NCI-H1930 (cell line): ENCODE results near the gene PLCB2.

Source experiments
- DNase-seq, 2 experiments: peaks; one replicate each; lab custom pipeline; 2025; lab: John Stamatoyannopoulos, UW

PLCB2 gene

GRCh38 chr15:40249477-40250303 is 58.0 kb downstream of the PLCB2 start:
- DNase-seq = no peak

- DNase-seq = no peak
Measured at GRCh38 chr15:40248006-40248783, 59.5 kb downstream of the PLCB2 start.

DNA sequence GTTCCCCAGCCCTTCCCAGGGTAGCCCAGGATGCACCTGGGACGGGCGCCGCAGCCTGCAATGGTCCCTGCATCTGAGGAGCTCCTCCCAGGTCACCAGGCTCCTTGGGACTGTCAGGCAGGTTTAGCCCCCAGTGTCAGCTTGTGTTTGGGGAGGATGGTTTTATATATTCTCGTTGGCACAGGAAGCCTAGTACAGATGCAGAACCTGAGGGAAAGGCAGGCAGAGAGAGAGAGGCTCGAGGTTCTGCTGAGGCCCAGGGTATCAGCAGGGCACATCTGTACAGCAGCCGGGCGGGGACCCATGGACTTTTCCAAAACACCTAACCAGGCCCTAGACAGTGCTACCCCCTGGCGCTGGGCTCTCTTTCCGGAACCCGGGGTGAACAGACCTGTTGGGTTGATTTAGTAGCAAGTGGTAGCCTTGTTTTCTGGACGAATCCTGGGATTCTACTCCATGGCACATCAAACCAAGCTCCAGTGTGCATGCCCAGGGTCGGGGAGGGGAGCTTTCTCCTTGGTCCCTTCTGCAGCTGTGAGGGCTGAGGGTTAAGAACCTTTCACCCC is 60.2 kb downstream of the PLCB2 start:
- no peak for DNase-seq

GRCh38 chr15:40246496-40247280 is 61.0 kb downstream of the PLCB2 start:
- DNase-seq = no peak

DNA sequence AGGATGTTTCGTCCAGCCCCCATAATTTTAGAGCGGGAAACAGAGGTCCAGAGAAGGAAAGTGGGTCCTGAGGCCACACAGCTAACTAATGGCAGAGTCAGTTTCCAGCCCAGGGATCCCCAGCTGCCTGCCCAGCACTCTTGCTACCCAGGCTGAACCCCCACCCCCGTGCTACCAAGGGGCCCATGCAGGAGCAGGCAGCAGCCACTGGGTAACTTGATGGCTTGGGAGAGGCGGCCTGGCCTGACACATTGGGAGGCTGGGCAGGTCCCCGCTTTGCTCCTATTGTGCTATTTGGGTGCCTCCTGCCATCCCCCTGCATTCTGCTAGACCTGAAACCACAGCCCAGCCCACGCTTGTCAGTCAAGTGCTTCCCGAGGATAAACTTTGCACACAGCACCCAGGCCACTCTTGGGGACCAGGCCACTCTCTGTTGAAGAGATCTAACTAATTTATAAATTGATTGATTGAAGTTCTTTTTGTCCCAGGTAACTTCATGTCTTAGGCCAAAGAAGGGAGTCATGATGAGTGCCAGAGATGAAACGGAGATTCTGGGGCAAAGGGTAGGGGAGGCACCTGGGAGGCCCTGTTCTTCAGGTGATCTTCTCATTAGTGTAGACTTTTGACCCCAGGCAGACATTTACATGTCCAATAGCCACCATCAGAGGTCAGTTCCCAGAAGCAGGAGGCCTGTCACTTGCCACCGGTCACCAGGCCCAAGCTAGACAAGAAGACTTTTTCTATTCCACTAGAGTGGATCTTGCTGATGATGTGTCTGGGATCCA is 61.9 kb downstream of the PLCB2 start:
- DNase-seq = no peak

GRCh38 chr15:40244961-40245523 is 62.7 kb downstream of the PLCB2 start:
- DNase-seq = no peak

GRCh38 chr15:40243126-40243810 is 64.5 kb downstream of the PLCB2 start:
- no peak for DNase-seq

GRCh38 chr15:40242601-40243000 is 65.1 kb downstream of the PLCB2 start:
- no peak for DNase-seq

DNA sequence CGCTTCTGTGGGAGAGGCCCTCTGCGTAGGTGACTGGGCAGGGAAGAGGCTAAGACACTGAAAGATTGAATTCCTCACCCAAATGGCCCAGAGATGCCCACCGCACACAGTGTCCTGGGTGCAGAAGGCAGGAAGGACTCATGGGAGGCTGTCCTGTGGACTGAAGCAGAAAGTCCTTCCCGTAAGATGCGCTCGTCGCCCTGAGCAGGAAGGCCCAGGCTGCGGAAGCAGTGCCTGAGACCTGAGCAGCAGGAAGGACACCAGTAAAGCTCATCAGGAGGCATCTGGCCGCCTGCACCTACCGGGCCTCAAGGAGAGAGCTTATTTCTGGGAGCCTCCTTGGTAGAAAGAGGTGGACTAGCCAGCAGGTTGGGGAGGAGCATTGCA is 65.5 kb downstream of the PLCB2 start:
- DNase-seq = no peak

GRCh38 chr15:40241269-40242212 is 66.2 kb downstream of the PLCB2 start:
- no peak for DNase-seq

DNA sequence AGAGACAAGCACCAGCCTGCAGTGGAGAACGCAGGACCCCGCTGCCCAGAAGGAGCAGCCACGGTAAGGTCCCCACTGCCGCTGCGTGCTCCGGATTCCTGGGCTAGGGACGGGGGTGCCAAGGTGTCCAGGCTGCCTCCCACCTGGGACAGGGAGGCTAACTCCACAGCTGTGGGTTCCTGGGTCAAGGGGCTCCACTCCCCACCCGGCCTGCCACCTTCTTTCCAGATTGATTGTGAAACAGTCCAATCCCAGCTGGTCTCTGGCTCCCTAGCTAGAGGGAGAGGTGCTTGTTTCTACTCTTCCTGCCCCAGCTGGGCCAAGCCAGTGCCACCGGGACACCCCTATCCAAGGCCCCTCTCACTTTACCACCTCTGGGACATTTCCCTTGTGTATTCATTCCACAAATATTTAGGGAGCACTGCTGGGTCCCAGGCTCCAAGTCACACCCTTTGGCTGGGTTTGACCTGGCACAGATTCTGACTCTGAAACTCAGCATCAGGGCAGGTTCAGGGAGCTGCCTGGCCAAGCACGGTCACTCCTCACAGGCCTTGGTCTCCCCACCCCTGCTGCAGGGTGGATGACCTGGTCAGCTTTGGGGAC is 67.0 kb downstream of the PLCB2 start:
- no peak for DNase-seq

DNA sequence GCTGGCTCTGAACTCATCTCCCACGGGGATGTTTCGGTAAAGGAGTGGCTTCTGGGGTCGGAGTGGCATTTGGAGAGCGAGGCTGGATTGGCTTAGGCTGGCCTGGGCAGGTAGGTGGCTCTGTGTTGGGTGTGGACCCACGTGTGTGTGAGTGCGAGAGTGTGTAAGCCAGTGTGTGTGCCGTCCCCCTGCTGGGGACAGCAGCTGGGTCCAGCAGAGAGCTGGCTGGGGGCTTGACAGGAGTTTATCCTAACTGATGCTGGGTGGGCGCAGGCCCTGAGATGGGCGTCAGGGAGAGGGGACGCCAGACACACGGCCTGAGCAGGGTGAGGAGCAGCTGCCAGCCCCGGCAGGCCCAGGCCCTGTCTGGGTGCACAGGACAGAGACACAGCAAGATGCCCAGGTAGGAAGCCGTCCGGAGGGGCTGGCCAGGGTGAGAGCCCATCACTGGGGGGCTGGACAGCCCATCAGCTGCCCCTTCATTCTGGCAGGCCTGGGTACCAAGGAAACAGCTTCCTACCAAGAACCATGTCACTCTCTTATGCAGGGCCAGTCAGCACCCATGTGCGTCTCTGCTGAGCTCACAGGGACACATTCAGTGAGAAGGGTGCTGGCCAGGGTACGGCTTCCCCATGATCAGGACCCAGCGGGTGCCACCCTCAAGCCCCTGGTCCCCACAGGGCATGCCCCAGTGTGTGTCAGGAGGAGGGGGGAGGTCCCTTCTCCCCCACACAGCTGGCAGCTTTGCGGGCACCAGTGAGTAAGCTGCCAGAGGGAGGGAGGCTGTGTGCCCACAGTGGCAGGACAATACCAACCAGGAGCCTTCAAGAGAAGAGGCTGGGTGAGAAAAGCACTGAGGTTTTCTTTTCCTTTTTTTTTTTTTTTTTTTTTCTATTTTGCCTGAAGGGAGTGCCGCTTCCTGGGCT is 67.8 kb downstream of the PLCB2 start:
- no peak for DNase-seq

DNA sequence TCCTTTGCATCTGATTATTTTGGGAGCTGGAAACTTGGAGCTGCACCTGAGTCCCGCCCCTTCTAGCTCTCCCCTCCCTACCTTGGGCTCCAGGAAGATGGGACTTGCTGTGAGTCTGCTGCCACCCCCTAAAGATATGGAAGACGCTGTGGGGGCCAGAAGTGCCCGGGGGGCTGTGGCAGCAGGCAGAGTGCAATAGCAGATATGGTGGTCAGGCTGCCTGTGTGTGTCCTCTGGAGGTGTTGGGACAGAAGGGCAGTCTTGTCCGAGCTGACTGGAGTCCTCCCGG is 68.4 kb downstream of the PLCB2 start:
- DNase-seq = no peak

DNA sequence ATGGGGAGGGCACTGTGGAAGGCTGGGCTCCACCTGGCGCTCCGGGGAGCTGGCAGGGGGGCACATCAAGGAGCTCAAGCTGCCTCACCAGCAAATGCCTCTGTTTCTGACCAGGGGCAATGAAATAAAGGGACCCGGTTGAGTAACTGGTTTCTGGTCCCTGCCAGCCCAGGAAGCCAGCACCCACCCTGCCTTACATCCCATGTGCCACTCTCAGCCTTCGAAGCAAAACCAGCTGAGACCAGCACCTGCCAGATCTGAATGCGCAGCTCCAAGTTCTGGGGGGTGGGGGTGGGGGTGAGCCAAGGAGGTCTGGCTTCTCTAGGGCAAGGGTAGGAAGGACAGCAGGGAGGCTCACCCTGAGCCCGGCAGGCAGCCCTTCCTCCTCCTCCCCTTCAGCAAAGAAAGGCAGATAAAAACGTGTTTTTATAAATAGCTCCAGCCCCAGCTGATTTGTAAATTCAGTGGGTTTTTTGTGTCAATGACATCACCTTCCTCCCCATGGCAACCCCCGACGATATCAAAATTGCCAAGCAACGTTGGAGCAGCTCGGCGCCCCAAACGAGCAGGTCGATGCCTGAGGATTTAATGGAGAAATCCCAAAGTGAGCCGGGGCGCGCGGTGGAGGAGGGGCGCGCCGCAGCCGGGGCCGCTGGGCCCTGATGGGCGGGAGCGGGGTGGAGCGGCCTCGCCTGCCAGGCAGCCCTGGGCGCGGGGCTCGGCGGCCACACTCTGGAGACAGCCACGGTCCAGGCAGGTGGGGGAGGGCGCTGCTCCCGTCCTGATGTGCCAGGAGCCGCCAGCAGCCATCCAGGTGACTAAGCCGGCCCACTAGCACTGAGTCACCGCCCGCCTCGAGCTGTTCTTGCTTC is 69.0 kb downstream of the PLCB2 start, which contains the start of gene PAK6:
Gene PAK6, plus strand, starts transcription at position 532 of the 872 bp plus-strand sequence. CDS start 25,723 bp downstream, outside the sequence.
- no peak for DNase-seq
